Mesenchymal stem cell (in vitro differentiated cells and primary cell): Measurements from ENCODE around the gene IFNG.

Experiments used
- DNase-seq: peaks from one replicate; pipeline ENCODE4 v3.0.0-alpha.2; 2013
- H2AFZ ChIP-seq: one replicate; pipeline ENCODE4 v1.6.1; 2013; ENCODE audit warnings: low read depth, mild to moderate bottlenecking, control low read depth, inconsistent platforms, low read length, moderate library complexity
- H2AK5ac ChIP-seq: 2 replicates; pipeline ENCODE4 v1.6.1; 2013; ENCODE audit warnings: low read length, moderate library complexity, mild to moderate bottlenecking, inconsistent platforms; ENCODE audit not compliant: severe bottlenecking
- H2BK120ac ChIP-seq: one replicate; pipeline ENCODE4 v1.6.1; 2013; ENCODE audit warnings: low read depth, mild to moderate bottlenecking, inconsistent platforms, low read length, moderate library complexity
- H2BK12ac ChIP-seq, 2 experiments: one replicate each; pipeline ENCODE4 v1.6.1; 2013; ENCODE audit warnings: inconsistent platforms in 2 of 2, low read length in 2 of 2, mild to moderate bottlenecking in 2 of 2, moderate library complexity in 2 of 2, control low read depth in 1 of 2
- H2BK15ac ChIP-seq: one replicate; pipeline ENCODE4 v1.6.1; 2013; ENCODE audit warnings: mild to moderate bottlenecking, low read depth, inconsistent platforms; ENCODE audit not compliant: poor library complexity, severe bottlenecking
- H2BK5ac ChIP-seq: 2 replicates; pipeline ENCODE4 v1.6.1; 2013; ENCODE audit warnings: low read depth, mild to moderate bottlenecking, low read length, control low read depth, inconsistent platforms; ENCODE audit not compliant: poor library complexity, severe bottlenecking
- H3K14ac ChIP-seq, 2 experiments: one replicate each; pipeline ENCODE4 v1.6.1; 2013; ENCODE audit warnings: inconsistent platforms in 2 of 2, low read length in 2 of 2, control low read depth in 1 of 2, mild to moderate bottlenecking in 1 of 2, moderate library complexity in 1 of 2
- H3K18ac ChIP-seq, 2 experiments: one replicate each; pipeline ENCODE4 v1.6.1; 2013; ENCODE audit warnings: inconsistent platforms in 2 of 2, low read length in 2 of 2, control low read depth in 1 of 2, low read depth in 1 of 2, mild to moderate bottlenecking in 1 of 2
- H3K23ac ChIP-seq, 2 experiments: one replicate each; pipeline ENCODE4 v1.6.1; 2013; ENCODE audit warnings: inconsistent platforms in 2 of 2, low read length in 2 of 2, mild to moderate bottlenecking in 2 of 2, moderate library complexity in 2 of 2, control low read depth in 1 of 2
- H3K27ac ChIP-seq: 2 replicates; pipeline ENCODE4 v1.5.1; 2013; ENCODE audit warnings: mild to moderate bottlenecking, moderate library complexity, low read length, control low read depth, inconsistent platforms; ENCODE audit not compliant: poor library complexity, severe bottlenecking
- H3K27me3 ChIP-seq, 2 experiments: 2 replicates each; pipeline versions ENCODE4 v1.6.1 to v1.7.0; 2013; ENCODE audit warnings: low read length in 2 of 2, mild to moderate bottlenecking in 2 of 2, moderate library complexity in 2 of 2, control low read depth in 1 of 2, inconsistent platforms in 1 of 2; ENCODE audit not compliant: control insufficient read depth in 1 of 2, insufficient read depth in 1 of 2
- H3K36me3 ChIP-seq, 2 experiments: 2 replicates each; pipeline versions ENCODE4 v1.6.1 to v1.7.0; 2013; ENCODE audit warnings: low read length in 2 of 2, control low read depth in 1 of 2, inconsistent platforms in 1 of 2, low read depth in 1 of 2, mild to moderate bottlenecking in 1 of 2; ENCODE audit not compliant: insufficient read depth in 2 of 2, control insufficient read depth in 1 of 2
- H3K4ac ChIP-seq, 2 experiments: one replicate each; pipeline ENCODE4 v1.6.1; 2013; ENCODE audit warnings: inconsistent platforms in 2 of 2, low read length in 2 of 2, mild to moderate bottlenecking in 2 of 2, moderate library complexity in 2 of 2, control low read depth in 1 of 2, low read depth in 1 of 2
- H3K4me1 ChIP-seq: 2 replicates; pipeline ENCODE4 v1.6.1; 2013; ENCODE audit warnings: low read depth, low read length, control low read depth; ENCODE audit not compliant: control insufficient read depth, insufficient read depth
- H3K4me2 ChIP-seq: 2 replicates; pipeline ENCODE4 v1.6.1; 2013; ENCODE audit warnings: low read length, mild to moderate bottlenecking, inconsistent platforms; ENCODE audit not compliant: poor library complexity, severe bottlenecking
- H3K4me3 ChIP-seq, 2 experiments: 2 replicates each; pipeline versions ENCODE4 v1.5.1 to v1.7.0; 2013; ENCODE audit warnings: low read length in 2 of 2, mild to moderate bottlenecking in 2 of 2, control low read depth in 1 of 2, low read depth in 1 of 2; ENCODE audit not compliant: insufficient read depth in 1 of 2
- H3K79me1 ChIP-seq: replicated peaks from 2 replicates; pipeline ENCODE4 v1.6.1; 2013; ENCODE audit warnings: mild to moderate bottlenecking, control low read depth, low read length, inconsistent platforms; ENCODE audit not compliant: poor library complexity, severe bottlenecking
- H3K9ac ChIP-seq: 2 replicates; pipeline ENCODE4 v1.7.0; 2013; ENCODE audit warnings: mild to moderate bottlenecking, low read length, moderate library complexity
- H3K9me3 ChIP-seq: 2 replicates; pipeline ENCODE4 v1.7.0; 2013; ENCODE audit warnings: mild to moderate bottlenecking, low read length; ENCODE audit not compliant: control insufficient read depth
- H4K8ac ChIP-seq: one replicate; pipeline ENCODE4 v1.6.1; 2013; ENCODE audit warnings: inconsistent platforms, mild to moderate bottlenecking, low read length, moderate library complexity
- H4K91ac ChIP-seq: one replicate; pipeline ENCODE4 v1.6.1; 2013; ENCODE audit warnings: mild to moderate bottlenecking, low read length, inconsistent platforms
- WGBS: methylation state at CpG from one replicate; pipeline ENCODE4 v1.1.7; 2013; ENCODE audit warnings: mixed read lengths; 5-methylcytosine and 5-hydroxymethylcytosine counted together

Gene IFNG

DNA sequence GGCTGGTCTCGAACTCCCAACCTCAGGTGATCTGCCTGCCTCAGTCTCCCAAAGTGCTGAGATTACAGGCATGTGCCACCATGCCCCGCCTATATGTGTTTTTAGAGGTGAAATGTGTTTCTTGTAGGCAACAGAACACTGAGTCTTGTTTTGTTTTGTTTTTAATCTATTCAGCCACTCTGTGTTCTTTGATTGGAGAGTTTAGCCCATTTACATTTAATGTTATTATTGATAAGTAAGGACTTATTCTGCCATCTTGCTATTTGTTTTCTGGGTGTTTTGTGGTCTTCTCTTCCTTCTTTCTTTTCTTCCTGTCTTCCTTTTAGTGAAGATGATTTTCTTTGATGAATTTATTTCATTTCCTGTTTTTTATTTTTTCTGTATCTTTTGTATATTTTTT, 29.6 kb downstream of the IFNG start:
- H2AFZ ChIP-seq, result no peak overlapping the region
- H3K27me3 ChIP-seq, result no peaks in the 10 kb centered on the region
- H3K4me1 ChIP-seq, result no peaks in the 10 kb centered on the region
- no peak overlapping the region for H3K4me3 ChIP-seq
- no peaks in the 10 kb centered on the region for H3K79me1 ChIP-seq
- no peak overlapping the region for H3K14ac ChIP-seq
- H2AK5ac ChIP-seq, result no peak overlapping the region
- H3K4me2 ChIP-seq, result no peak overlapping the region
- H3K4ac ChIP-seq, result no peak overlapping the region
- H2BK120ac ChIP-seq, result no peak overlapping the region
- H3K9ac ChIP-seq, result no peak overlapping the region
- H3K27ac ChIP-seq, result no peak overlapping the region
- H4K8ac ChIP-seq, result no peak overlapping the region
- H2BK5ac ChIP-seq, result no peak overlapping the region
- WGBS, result 84% methylated on average over 2 of the region's 2 CpGs
- H3K18ac ChIP-seq, result no peak overlapping the region
- peaks cover 42% of the 10 kb centered on the region for H3K9me3 ChIP-seq
- H2BK12ac ChIP-seq, result no peak overlapping the region
- no peaks in the 10 kb centered on the region for H3K36me3 ChIP-seq
- no peak overlapping the region for H2BK15ac ChIP-seq
- no peak overlapping the region for H4K91ac ChIP-seq
- DNase-seq, result no peak
- H3K23ac ChIP-seq, result no peak overlapping the region

DNA sequence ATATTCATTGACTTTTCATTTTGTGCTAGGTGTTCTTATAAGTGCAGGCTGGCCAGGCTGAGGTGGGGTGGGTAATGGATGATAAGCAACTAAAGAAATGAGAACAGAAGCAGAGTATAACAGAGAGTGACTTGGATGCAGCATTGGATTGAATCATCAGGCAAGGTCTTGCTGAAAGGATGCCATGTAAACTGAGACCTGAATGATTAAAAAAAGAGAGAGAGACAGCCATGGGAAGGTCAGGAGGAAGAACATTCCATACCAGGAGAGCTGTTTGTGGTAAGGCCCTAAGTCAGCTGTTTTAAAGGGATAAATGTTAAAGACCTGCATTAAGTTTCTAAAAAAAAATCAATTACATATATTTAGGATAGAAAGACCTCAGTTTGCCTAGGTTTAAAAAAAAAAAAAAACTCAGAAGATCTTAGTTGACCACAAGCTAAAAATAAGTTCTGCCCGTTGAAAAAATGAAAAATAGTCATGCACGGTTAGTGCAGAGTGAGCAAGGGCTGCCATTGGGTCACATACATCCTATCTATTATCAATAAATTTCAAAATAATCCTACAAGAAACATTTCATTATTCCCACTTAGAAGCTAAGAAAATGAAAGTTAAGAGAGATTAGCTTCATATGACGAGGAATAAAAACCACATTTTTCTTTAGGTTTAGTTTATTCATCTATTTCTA, 37.2 kb downstream of the IFNG start:
- DNase-seq, result no peak
- no peaks in the 10 kb centered on the region for H3K79me1 ChIP-seq
- peaks cover 2% of the 10 kb centered on the region for H3K9me3 ChIP-seq
- no peak overlapping the region for H2AK5ac ChIP-seq
- no peak overlapping the region for H3K14ac ChIP-seq
- H3K4me1 ChIP-seq, result no peaks in the 10 kb centered on the region
- no peak overlapping the region for H2AFZ ChIP-seq
- no peak overlapping the region for H4K91ac ChIP-seq
- H3K23ac ChIP-seq, result no peak overlapping the region
- H3K27me3 ChIP-seq, result peaks cover under 1 to 15% of the 10 kb centered on the region in 2 experiments
- no peaks in the 10 kb centered on the region for H3K36me3 ChIP-seq
- WGBS, result 76% methylated on average over 2 of the region's 3 CpGs
- H2BK15ac ChIP-seq, result no peak overlapping the region
- no peak overlapping the region for H3K4me2 ChIP-seq
- H3K4ac ChIP-seq, result no peak overlapping the region
- H4K8ac ChIP-seq, result no peak overlapping the region
- no peak overlapping the region for H2BK12ac ChIP-seq
- H3K18ac ChIP-seq, result no peak overlapping the region
- no peak overlapping the region for H3K27ac ChIP-seq
- H3K9ac ChIP-seq, result no peak overlapping the region
- no peak overlapping the region for H2BK5ac ChIP-seq
- no peak overlapping the region for H3K4me3 ChIP-seq
- no peak overlapping the region for H2BK120ac ChIP-seq

- H2BK15ac ChIP-seq, result no peak overlapping the region
- no peak overlapping the region for H3K18ac ChIP-seq
- no peak for DNase-seq
- no peak overlapping the region for H3K4me3 ChIP-seq
- no peaks in the 10 kb centered on the region for H3K4me1 ChIP-seq
- 90% methylated on average over 1 of the region's 1 CpG for WGBS
- no peak overlapping the region for H3K23ac ChIP-seq
- H3K9me3 ChIP-seq, result no peaks in the 10 kb centered on the region
- H3K27ac ChIP-seq, result no peak overlapping the region
- no peak overlapping the region for H3K14ac ChIP-seq
- no peak overlapping the region for H4K91ac ChIP-seq
- H2AFZ ChIP-seq, result no peak overlapping the region
- no peak overlapping the region for H2AK5ac ChIP-seq
- H2BK120ac ChIP-seq, result no peak overlapping the region
- peaks cover 4 to 18% of the 10 kb centered on the region in 2 experiments for H3K27me3 ChIP-seq
- no peak overlapping the region for H2BK5ac ChIP-seq
- H2BK12ac ChIP-seq, result no peak overlapping the region
- no peak overlapping the region for H3K4ac ChIP-seq
- H3K9ac ChIP-seq, result no peak overlapping the region
- H4K8ac ChIP-seq, result no peak overlapping the region
- no peaks in the 10 kb centered on the region for H3K36me3 ChIP-seq
- no peak overlapping the region for H3K4me2 ChIP-seq
- no peaks in the 10 kb centered on the region for H3K79me1 ChIP-seq
Measured at GRCh38 chr12:68121143-68121542, 38.4 kb downstream of the IFNG start.

DNA sequence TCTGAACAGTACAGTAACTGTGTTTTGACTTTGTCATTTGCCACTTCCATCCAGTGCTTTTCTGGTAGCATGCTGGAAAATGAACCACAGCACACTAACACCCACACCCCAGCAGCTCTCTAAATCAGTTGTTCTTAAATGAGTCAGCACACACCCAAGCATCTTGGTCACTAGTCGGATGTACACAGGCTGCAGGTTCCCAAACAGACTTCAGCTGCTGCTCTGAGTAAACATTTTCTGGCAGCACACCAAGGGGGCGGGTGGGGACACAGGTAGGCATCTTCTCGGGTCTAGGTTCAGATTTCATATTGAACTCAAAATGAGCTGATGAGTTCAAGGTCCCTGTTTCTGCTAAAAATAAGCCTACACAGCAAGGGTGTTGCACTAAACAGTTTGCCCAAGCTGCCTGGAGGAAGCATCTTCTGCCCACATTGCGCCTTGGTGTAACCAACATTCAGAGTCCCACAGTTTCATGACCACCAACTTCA, 39.8 kb downstream of the IFNG start:
- WGBS, result 89% methylated on average over 4 of the region's 4 CpGs
- Histone ChIP-seq H2BK5ac (no peak overlapping the region), H2AK5ac (no peak overlapping the region), H2BK120ac (no peak overlapping the region), H3K9me3 (no peaks in the 10 kb centered on the region), H3K23ac (no peak overlapping the region), H3K36me3 (no peaks in the 10 kb centered on the region), H3K27ac (no peak overlapping the region), H3K14ac (no peak overlapping the region), H3K4me3 (no peak overlapping the region), H3K4ac (no peak overlapping the region), H2BK15ac (no peak overlapping the region), H3K79me1 (no peaks in the 10 kb centered on the region), H3K27me3 (peaks cover 4 to 23% of the 10 kb centered on the region in 2 experiments), H3K4me2 (no peak overlapping the region), H4K8ac (no peak overlapping the region), H2AFZ (no peak overlapping the region), H2BK12ac (no peak overlapping the region), H4K91ac (no peak overlapping the region), H3K18ac (no peak overlapping the region), H3K9ac (no peak overlapping the region), H3K4me1 (no peaks in the 10 kb centered on the region)
- no peak for DNase-seq
